Fibroblast of the aortic adventitia (primary cell): ENCODE results near the gene P2RX6. TPM values are rescaled to one million over a fixed set of nuclear protein-coding genes. Genes with fewer than 3 reads are reported as not detected.
"Not testable (repeated sequence)": the region's sequence is repeated elsewhere in the genome, so short reads cannot be mapped to it uniquely, and the experiment has no call there.

Experiments
- DNase-seq: peaks from one replicate; pipeline ENCODE4 v3.0.0-alpha.2; 2010; ENCODE audit warnings: low read depth
- H3K4me3 ChIP-seq: 2 replicates; pipeline ENCODE4 v1.5.1; 2011; ENCODE audit warnings: low read depth, mild to moderate bottlenecking, control low read depth, low read length, moderate library complexity
- total RNA-seq: library from RNA; depleted of rRNA; stranded (reverse); fragments of >200 nt; gene quantifications from 2 replicates; pipeline ENCODE4 v1.2.3, GENCODE V29; 2012; ENCODE audit warnings: low replicate concordance
- TF ChIP-seq, protein P1 (sequence below): IDR thresholded peaks from 2 replicates; pipeline ENCODE4 v1.5.1; 2011; ENCODE audit warnings: mild to moderate bottlenecking, low read length, control low read depth, inconsistent platforms; ENCODE audit not compliant: insufficient read depth

Gene P2RX6
- total RNA-seq, 1 donor, result 0.63 TPM

DNA sequence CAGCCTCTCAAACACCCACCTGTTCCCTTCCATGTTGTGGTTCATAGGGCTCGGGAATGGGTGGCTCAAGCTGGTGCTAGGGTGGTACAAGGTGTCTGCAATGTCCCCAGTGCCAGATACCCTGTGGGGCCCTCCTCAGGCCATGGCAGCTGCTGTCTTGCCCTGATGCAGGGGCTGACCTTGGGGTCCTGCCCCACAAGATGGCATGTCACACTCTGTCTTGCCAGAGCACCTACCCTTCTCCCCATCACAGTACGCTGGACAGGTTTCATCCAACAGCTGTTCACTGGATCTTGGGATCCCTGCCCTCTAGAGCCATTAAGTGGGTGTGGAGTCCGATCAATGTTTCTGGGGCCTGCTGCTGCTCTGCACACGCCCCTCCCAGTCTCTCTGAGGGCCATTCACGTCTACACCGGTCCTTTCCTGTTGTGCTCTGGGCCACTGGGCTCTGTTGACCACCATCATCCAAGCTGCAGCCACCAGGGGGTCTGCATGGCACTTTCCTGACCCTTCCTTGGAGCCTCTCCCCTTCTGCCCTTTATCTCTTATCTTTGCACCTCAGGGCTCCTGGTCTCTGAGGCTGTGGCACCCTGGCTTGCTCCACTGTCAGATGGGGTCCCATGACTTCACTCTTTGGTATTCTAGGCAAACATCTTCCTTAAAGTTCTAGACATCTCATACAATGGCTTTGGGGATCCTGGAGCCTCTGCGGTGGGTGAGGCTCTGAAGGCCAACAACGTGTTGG is 37.9 kb downstream of the P2RX6 start:
- H3K4me3 ChIP-seq, result no peak overlapping the region
- DNase-seq, result no peak
- TF ChIP-seq, protein P1, sequence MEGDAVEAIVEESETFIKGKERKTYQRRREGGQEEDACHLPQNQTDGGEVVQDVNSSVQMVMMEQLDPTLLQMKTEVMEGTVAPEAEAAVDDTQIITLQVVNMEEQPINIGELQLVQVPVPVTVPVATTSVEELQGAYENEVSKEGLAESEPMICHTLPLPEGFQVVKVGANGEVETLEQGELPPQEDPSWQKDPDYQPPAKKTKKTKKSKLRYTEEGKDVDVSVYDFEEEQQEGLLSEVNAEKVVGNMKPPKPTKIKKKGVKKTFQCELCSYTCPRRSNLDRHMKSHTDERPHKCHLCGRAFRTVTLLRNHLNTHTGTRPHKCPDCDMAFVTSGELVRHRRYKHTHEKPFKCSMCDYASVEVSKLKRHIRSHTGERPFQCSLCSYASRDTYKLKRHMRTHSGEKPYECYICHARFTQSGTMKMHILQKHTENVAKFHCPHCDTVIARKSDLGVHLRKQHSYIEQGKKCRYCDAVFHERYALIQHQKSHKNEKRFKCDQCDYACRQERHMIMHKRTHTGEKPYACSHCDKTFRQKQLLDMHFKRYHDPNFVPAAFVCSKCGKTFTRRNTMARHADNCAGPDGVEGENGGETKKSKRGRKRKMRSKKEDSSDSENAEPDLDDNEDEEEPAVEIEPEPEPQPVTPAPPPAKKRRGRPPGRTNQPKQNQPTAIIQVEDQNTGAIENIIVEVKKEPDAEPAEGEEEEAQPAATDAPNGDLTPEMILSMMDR, result no peak

DNA sequence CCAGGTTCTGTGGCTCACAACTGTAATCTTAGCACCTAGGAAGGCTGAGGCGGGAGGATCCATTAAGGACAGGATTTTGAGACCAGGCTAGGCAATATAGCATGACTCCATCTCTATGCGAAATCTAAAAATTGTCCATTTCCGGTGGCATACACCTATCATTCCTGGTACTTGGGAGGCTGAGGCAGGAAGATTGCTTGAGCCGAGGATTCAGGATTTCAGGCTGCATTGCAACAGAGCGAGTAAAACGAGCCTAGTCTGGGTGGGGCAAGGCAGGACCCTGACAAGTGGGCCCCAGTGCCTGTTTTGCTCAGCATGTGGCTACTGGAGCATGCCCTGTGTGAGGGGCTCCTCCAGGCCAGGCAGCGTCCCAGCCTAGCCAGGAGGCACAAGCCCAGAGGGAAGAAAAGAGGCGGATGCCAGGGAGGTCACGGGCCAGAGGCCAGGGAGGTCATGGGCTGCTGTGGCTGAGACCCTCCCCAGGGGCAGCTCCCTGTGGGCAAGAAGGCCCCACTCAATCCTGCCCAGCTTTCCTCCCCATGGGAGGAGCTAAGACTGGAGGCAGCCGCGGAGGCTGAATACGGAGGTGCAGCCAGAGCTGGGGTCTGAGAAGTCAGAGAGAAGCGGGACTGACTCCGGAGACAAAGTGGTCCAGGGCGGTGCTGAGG is 39.2 kb downstream of the P2RX6 start:
- TF ChIP-seq, protein P1, result no peak
- DNase-seq, result no peak
- no peak overlapping the region for H3K4me3 ChIP-seq

DNA sequence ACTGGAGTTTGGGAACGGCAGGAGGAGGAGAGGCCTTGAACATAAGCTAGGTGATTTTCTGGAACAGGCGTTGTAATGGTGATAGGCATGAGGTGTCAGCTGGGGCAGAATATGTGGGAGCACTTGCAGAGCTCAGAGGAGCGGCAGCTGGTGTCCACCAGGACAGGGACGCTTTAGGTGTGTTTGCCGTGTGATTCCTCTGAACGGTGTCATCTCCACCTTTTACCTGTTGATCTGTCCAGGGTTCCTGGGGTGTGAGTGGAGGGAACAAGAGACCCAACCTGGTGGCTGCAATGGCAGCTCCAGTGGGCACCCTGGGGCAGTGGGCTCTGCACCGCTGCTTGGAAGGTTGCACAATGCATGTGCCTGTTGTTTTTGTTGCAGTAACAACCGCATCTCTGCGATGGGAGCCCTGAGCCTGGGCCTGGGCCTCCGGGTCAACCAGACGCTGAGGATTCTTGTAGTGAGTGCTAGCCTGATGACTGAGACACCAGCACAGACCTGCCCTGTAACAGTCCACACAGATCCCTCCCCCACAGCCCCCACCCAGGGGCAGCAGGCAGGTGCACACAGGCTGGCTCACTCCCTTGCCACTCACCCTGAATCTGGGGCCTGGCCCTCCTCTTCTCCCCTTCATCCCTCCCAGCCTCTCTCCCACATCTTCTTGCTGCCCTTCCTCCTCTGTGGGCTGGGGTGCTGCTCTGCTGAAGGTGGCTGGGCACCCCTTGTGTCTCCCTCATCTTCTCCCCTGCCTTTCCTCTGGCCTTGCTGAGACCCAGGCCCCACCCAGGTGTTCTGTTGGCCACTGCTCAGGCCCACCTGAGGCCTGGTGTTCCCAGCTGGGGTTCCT is 40.0 kb downstream of the P2RX6 start:
- H3K4me3 ChIP-seq, result no peak overlapping the region
- TF ChIP-seq, protein P1, result no peak
- no peak for DNase-seq

DNA sequence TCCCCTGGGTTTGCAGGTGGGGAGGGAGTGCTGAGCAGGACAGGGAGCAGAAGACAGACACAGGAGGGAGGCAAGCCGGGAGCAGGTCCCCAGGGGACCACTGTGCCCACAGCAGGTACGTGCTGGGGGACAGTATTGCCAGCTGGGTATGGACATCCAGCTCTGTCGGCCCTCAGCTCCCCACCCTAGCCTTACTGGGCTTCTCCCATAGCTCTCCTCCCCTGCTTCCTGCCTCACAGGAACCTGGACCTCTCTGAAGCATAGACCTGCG is 40.5 kb downstream of the P2RX6 start:
- H3K4me3 ChIP-seq, result no peak overlapping the region
- no peak for DNase-seq
- TF ChIP-seq, protein P1, result no peak

DNA sequence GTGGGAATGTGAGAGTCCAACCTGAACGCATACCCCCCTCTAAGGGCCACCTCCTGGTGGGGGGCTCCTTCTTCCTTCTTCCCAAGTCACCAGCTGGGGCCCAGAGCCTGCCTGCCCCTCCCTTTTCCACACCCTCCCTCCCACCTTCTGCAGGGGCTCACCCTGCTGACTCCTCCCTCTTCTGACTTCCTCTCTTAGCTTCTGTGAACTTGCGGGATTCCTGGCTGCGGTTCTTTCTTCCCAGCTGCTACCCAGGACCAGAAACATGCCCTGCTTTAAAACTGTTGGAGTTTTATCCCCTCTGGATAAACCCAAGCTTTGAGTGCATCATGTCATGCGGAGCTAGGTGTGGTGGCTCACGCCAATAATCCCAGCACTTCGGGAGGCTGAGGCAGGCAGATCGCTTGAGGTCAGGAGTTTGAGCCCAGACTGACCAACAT is 40.9 kb downstream of the P2RX6 start:
- H3K4me3 ChIP-seq, result no peak overlapping the region
- TF ChIP-seq, protein P1, result no peak
- no peak for DNase-seq

DNA sequence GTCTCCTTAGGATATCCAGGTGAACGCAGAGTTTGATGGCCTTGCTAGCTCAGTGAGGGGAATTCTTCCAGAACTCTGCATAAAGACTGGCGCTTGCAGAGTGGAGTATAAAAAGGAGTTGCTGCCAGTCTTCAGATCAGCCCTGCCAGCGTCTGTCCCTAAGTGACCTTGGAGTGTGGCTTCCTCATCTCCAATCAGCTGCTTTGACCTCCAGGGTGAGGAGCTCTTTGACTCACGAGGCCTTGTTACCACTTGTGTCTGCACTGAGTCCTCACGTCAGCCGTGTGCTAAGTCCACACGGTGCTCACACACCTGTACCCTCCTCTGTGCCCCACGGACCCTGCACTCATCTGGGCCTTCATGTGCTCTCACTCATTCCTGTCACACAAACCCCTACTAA is 45.4 kb downstream of the P2RX6 start:
- not testable (repeated sequence) for H3K4me3 ChIP-seq, DNase-seq

DNA sequence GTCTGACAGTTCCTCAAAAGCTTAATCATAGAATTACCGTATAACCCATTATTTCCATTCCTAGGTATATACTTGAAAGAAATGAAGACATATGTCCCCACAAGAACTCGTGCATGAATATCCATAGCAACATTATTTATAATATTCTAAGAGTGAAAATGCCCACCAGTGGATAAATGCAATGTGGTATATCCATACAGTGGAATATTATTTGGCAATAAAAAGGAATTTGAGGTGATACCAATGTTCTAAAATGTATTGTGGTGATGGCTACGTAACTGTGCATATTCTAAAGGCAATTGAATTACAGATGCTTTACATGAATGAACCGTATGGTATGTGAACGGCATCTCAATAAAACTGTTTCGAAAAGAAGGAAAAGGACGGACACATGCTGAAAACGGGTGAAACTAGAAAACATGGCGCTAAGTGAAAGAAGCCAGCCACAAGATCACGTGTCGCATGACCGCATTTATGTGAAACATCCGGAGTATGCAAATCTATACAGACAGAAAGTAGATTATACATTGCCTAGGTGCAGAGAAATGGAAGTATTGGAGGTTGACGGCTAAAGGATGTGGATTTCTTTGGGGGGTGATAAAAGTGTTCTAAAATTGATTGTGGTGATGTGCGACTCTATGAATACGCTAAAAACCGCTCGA is 46.8 kb downstream of the P2RX6 start:
- not testable (repeated sequence) for DNase-seq, H3K4me3 ChIP-seq

DNA sequence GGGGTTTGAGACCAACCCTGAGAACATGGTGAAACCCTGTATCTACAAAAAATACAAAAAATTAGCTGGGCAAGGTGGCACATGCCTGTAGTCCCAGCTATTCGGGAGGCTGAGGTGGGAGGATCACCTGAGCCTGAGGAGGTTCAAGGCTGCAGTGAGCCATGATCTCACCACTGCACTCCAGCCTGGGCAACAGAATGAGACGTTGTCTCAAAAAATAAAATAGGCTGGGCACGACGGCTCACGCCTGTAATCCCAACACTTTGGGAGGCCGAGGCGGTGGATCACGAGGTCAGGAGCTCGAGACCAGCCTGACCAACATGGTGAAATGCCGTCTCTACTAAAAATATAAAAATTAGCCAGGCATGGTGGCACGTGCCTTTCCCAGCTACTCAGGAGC is 49.5 kb downstream of the P2RX6 start:
- not testable (repeated sequence) for DNase-seq, H3K4me3 ChIP-seq
